ENCODE results near the gene ACTA2.

The ACTA2 gene

GRCh38 chr10:88953662-88954061, 1.1 kb upstream of the ACTA2 start:
- Histone ChIP-seq H3K4me3 (ENCODE audit: low read length in 2 of 2) (peak overlapping the region; percentile 87 to 92), H3K27ac (ENCODE audit: low read length) (peak overlapping the region; percentile 99), H3K36me3 (ENCODE audit: control insufficient read depth in 2 of 2, insufficient read depth in 2 of 2, low read length in 2 of 2) (peaks cover 5 to 6% of the 10 kb centered on the region in 2 donors), H3K9ac (ENCODE audit: low read length in 2 of 2) (peak overlapping the region; percentile 99 to 100), H3K27me3 (ENCODE audit: control insufficient read depth in 1 of 2, insufficient read depth in 2 of 2, low read length in 2 of 2) (no peaks in the 10 kb centered on the region), H3K4me1 (ENCODE audit: control insufficient read depth, insufficient read depth, low read length) (no peaks in the 10 kb centered on the region), H3K9me3 (ENCODE audit: control insufficient read depth in 2 of 2, low read length in 2 of 2) (no peaks in the 10 kb centered on the region)

- Histone ChIP-seq H3K9ac (ENCODE audit: low read length in 2 of 2) (peak overlapping the region; percentile 99 to 100), H3K4me1 (ENCODE audit: control insufficient read depth, insufficient read depth, low read length) (peaks cover 15% of the 10 kb centered on the region), H3K9me3 (ENCODE audit: control insufficient read depth in 2 of 2, low read length in 2 of 2) (no peaks in the 10 kb centered on the region), H3K4me3 (ENCODE audit: low read length in 2 of 2) (peak overlapping the region; percentile 87 to 92), H3K27ac (ENCODE audit: low read length) (peak overlapping the region; percentile 99), H3K27me3 (ENCODE audit: control insufficient read depth in 1 of 2, insufficient read depth in 2 of 2, low read length in 2 of 2) (no peaks in the 10 kb centered on the region), H3K36me3 (ENCODE audit: control insufficient read depth in 2 of 2, insufficient read depth in 2 of 2, low read length in 2 of 2) (peaks cover 31 to 35% of the 10 kb centered on the region in 2 donors)
Observed at GRCh38 chr10:88949912-88950837, 2.4 kb downstream of the ACTA2 start.

- H3K9ac ChIP-seq (ENCODE audit: low read length in 2 of 2): peak overlapping the region; percentile 99 to 100
- H3K4me3 ChIP-seq (ENCODE audit: low read length in 2 of 2): peak overlapping the region; percentile 87 to 92
- peak overlapping the region; percentile 99 for H3K27ac ChIP-seq (ENCODE audit: low read length)
- peaks cover 38 to 45% of the 10 kb centered on the region in 2 donors for H3K36me3 ChIP-seq (ENCODE audit: control insufficient read depth in 2 of 2, insufficient read depth in 2 of 2, low read length in 2 of 2)
- H3K4me1 ChIP-seq (ENCODE audit: control insufficient read depth, insufficient read depth, low read length): peaks cover 25% of the 10 kb centered on the region
- no peaks in the 10 kb centered on the region for H3K27me3 ChIP-seq (ENCODE audit: control insufficient read depth in 1 of 2, insufficient read depth in 2 of 2, low read length in 2 of 2)
- H3K9me3 ChIP-seq (ENCODE audit: control insufficient read depth in 2 of 2, low read length in 2 of 2): no peaks in the 10 kb centered on the region
Observed at GRCh38 chr10:88949051-88949450, 3.5 kb downstream of the ACTA2 start.

GRCh38 chr10:88946965-88947590, 5.5 kb downstream of the ACTA2 start:
- peaks cover 56 to 65% of the 10 kb centered on the region in 2 donors for H3K36me3 ChIP-seq (ENCODE audit: control insufficient read depth in 2 of 2, insufficient read depth in 2 of 2, low read length in 2 of 2)
- H3K4me3 ChIP-seq (ENCODE audit: low read length in 2 of 2): peak overlapping the region; percentile 87 to 92
- peak overlapping the region; percentile 60 for H3K27ac ChIP-seq (ENCODE audit: low read length)
- H3K9ac ChIP-seq (ENCODE audit: low read length in 2 of 2): peak overlapping the region; percentile 99 to 100
- peaks cover 41% of the 10 kb centered on the region for H3K4me1 ChIP-seq (ENCODE audit: control insufficient read depth, insufficient read depth, low read length)
- H3K27me3 ChIP-seq (ENCODE audit: control insufficient read depth in 1 of 2, insufficient read depth in 2 of 2, low read length in 2 of 2): no peaks in the 10 kb centered on the region
- no peaks in the 10 kb centered on the region for H3K9me3 ChIP-seq (ENCODE audit: control insufficient read depth in 2 of 2, low read length in 2 of 2)

GRCh38 chr10:88946200-88946599, 6.4 kb downstream of the ACTA2 start:
- Histone ChIP-seq H3K27ac (ENCODE audit: low read length) (peak overlapping the region; percentile 6), H3K36me3 (ENCODE audit: control insufficient read depth in 2 of 2, insufficient read depth in 2 of 2, low read length in 2 of 2) (peaks cover 65 to 74% of the 10 kb centered on the region in 2 donors), H3K27me3 (ENCODE audit: control insufficient read depth in 1 of 2, insufficient read depth in 2 of 2, low read length in 2 of 2) (no peaks in the 10 kb centered on the region), H3K4me3 (ENCODE audit: low read length in 2 of 2) (peak overlapping the region; percentile 29 to 45), H3K9ac (ENCODE audit: low read length in 2 of 2) (peak overlapping the region; percentile 21 to 38), H3K4me1 (ENCODE audit: control insufficient read depth, insufficient read depth, low read length) (peaks cover 49% of the 10 kb centered on the region), H3K9me3 (ENCODE audit: control insufficient read depth in 2 of 2, low read length in 2 of 2) (no peaks in the 10 kb centered on the region)

GRCh38 chr10:88944813-88945212, 7.8 kb downstream of the ACTA2 start:
- H3K27me3 ChIP-seq (ENCODE audit: control insufficient read depth in 1 of 2, insufficient read depth in 2 of 2, low read length in 2 of 2): no peaks in the 10 kb centered on the region
- peak overlapping the region in 1 of 2 donors; percentile 64 for H3K4me3 ChIP-seq (ENCODE audit: low read length in 2 of 2)
- H3K27ac ChIP-seq (ENCODE audit: low read length): peak overlapping the region; percentile 79
- peaks cover 61% of the 10 kb centered on the region for H3K4me1 ChIP-seq (ENCODE audit: control insufficient read depth, insufficient read depth, low read length)
- H3K9me3 ChIP-seq (ENCODE audit: control insufficient read depth in 2 of 2, low read length in 2 of 2): no peaks in the 10 kb centered on the region
- peak overlapping the region; percentile 25 to 68 for H3K9ac ChIP-seq (ENCODE audit: low read length in 2 of 2)
- peaks cover 76 to 88% of the 10 kb centered on the region in 2 donors for H3K36me3 ChIP-seq (ENCODE audit: control insufficient read depth in 2 of 2, insufficient read depth in 2 of 2, low read length in 2 of 2)

GRCh38 chr10:88943778-88944177, 8.8 kb downstream of the ACTA2 start:
- Histone ChIP-seq H3K4me3 (ENCODE audit: low read length in 2 of 2) (peak overlapping the region; percentile 33 to 40), H3K9ac (ENCODE audit: low read length in 2 of 2) (peak overlapping the region; percentile 30 to 68), H3K4me1 (ENCODE audit: control insufficient read depth, insufficient read depth, low read length) (peaks cover 69% of the 10 kb centered on the region), H3K9me3 (ENCODE audit: control insufficient read depth in 2 of 2, low read length in 2 of 2) (no peaks in the 10 kb centered on the region), H3K27ac (ENCODE audit: low read length) (peak overlapping the region; percentile 79), H3K27me3 (ENCODE audit: control insufficient read depth in 1 of 2, insufficient read depth in 2 of 2, low read length in 2 of 2) (no peaks in the 10 kb centered on the region), H3K36me3 (ENCODE audit: control insufficient read depth in 2 of 2, insufficient read depth in 2 of 2, low read length in 2 of 2) (peaks cover 86 to 93% of the 10 kb centered on the region in 2 donors)

- peaks cover 89 to 97% of the 10 kb centered on the region in 2 donors for H3K36me3 ChIP-seq (ENCODE audit: control insufficient read depth in 2 of 2, insufficient read depth in 2 of 2, low read length in 2 of 2)
- H3K4me3 ChIP-seq (ENCODE audit: low read length in 2 of 2): no peak overlapping the region
- H3K9me3 ChIP-seq (ENCODE audit: control insufficient read depth in 2 of 2, low read length in 2 of 2): no peaks in the 10 kb centered on the region
- H3K27ac ChIP-seq (ENCODE audit: low read length): peak overlapping the region; percentile 79
- H3K9ac ChIP-seq (ENCODE audit: low read length in 2 of 2): peak overlapping the region; percentile 3 to 29
- peaks cover 63% of the 10 kb centered on the region for H3K4me1 ChIP-seq (ENCODE audit: control insufficient read depth, insufficient read depth, low read length)
- no peaks in the 10 kb centered on the region for H3K27me3 ChIP-seq (ENCODE audit: control insufficient read depth in 1 of 2, insufficient read depth in 2 of 2, low read length in 2 of 2)
Observed at GRCh38 chr10:88941026-88941425, 11.5 kb downstream of the ACTA2 start.

- H3K27ac ChIP-seq (ENCODE audit: low read length): peak overlapping the region; percentile 79
- no peaks in the 10 kb centered on the region for H3K9me3 ChIP-seq (ENCODE audit: control insufficient read depth in 2 of 2, low read length in 2 of 2)
- H3K27me3 ChIP-seq (ENCODE audit: control insufficient read depth in 1 of 2, insufficient read depth in 2 of 2, low read length in 2 of 2): no peaks in the 10 kb centered on the region
- H3K4me1 ChIP-seq (ENCODE audit: control insufficient read depth, insufficient read depth, low read length): peaks cover 48% of the 10 kb centered on the region
- H3K9ac ChIP-seq (ENCODE audit: low read length in 2 of 2): peak overlapping the region in 1 of 2 donors; percentile 55
- H3K36me3 ChIP-seq (ENCODE audit: control insufficient read depth in 2 of 2, insufficient read depth in 2 of 2, low read length in 2 of 2): peaks cover 88 to 96% of the 10 kb centered on the region in 2 donors
- peak overlapping the region in 1 of 2 donors; percentile 15 for H3K4me3 ChIP-seq (ENCODE audit: low read length in 2 of 2)
Observed at GRCh38 chr10:88938938-88939337, 13.6 kb downstream of the ACTA2 start.

GRCh38 chr10:88938039-88938438, 14.5 kb downstream of the ACTA2 start:
- Histone ChIP-seq H3K36me3 (ENCODE audit: control insufficient read depth in 2 of 2, insufficient read depth in 2 of 2, low read length in 2 of 2) (peaks cover 81 to 87% of the 10 kb centered on the region in 2 donors), H3K27me3 (ENCODE audit: control insufficient read depth in 1 of 2, insufficient read depth in 2 of 2, low read length in 2 of 2) (no peaks in the 10 kb centered on the region), H3K9ac (ENCODE audit: low read length in 2 of 2) (peak overlapping the region in 1 of 2 donors; percentile 22), H3K4me3 (ENCODE audit: low read length in 2 of 2) (no peak overlapping the region), H3K9me3 (ENCODE audit: control insufficient read depth in 2 of 2, low read length in 2 of 2) (no peaks in the 10 kb centered on the region), H3K4me1 (ENCODE audit: control insufficient read depth, insufficient read depth, low read length) (peaks cover 44% of the 10 kb centered on the region), H3K27ac (ENCODE audit: low read length) (peak overlapping the region; percentile 79)
